ENCODE data around the gene SCTR. TPM values are rescaled to one million over a fixed set of nuclear protein-coding genes. Genes with fewer than 3 reads are reported as not detected.

The SCTR gene
- not detected in 2 replicates for polyA plus RNA-seq (2014; cell fraction: cytosol; rRNA removed)
- polyA plus RNA-seq (2014; cell fraction: nucleus; rRNA removed), result not detected in 2 replicates

- DNase-seq (ENCODE audit: low spot score), result no peak
These were observed at the start of gene SCTR for GRCh38 chr2:119523952-119524694. SCTR (minus strand) TSS chr2:119524483; CDS start chr2:119524226, 257 bp downstream.

- DNase-seq (ENCODE audit: low spot score), result no peak
These were observed 43.0 kb upstream of the SCTR start for GRCh38 chr2:119567292-119567691.

- DNase-seq (ENCODE audit: low spot score), result no peak
These were observed 41.2 kb upstream of the SCTR start for GRCh38 chr2:119565481-119565880.

GRCh38 chr2:119553687-119554344 is 29.5 kb upstream of the SCTR start:
- no peak for DNase-seq (ENCODE audit: low spot score)

- DNase-seq (ENCODE audit: low spot score), result no peak
These were observed 28.6 kb upstream of the SCTR start for GRCh38 chr2:119552902-119553301.

GRCh38 chr2:119550856-119551255 is 26.6 kb upstream of the SCTR start:
- no peak for DNase-seq (ENCODE audit: low spot score)

- DNase-seq (ENCODE audit: low spot score), result no peak
These were observed 26.1 kb upstream of the SCTR start for GRCh38 chr2:119550346-119550745.

GRCh38 chr2:119549241-119549640 is 25.0 kb upstream of the SCTR start:
- DNase-seq (ENCODE audit: low spot score), result no peak

- DNase-seq (ENCODE audit: low spot score), result no peak
These were observed 24.3 kb upstream of the SCTR start for GRCh38 chr2:119548516-119549120.

GRCh38 chr2:119546447-119546767 is 22.1 kb upstream of the SCTR start:
- no peak for DNase-seq (ENCODE audit: low spot score)

- no peak for DNase-seq (ENCODE audit: low spot score)
These were observed 21.6 kb upstream of the SCTR start for GRCh38 chr2:119545754-119546446.

- no peak for DNase-seq (ENCODE audit: low spot score)
These were observed 20.7 kb upstream of the SCTR start for GRCh38 chr2:119544939-119545475.

GRCh38 chr2:119544075-119544938 is 20.0 kb upstream of the SCTR start, which contains the start of gene CFAP221:
CFAP221 (plus strand) TSS chr2:119544449; CDS start chr2:119546132, 1,683 bp downstream.
- peak; percentile 49 for DNase-seq (ENCODE audit: low spot score)

- DNase-seq (ENCODE audit: low spot score), result no peak
These were observed 17.2 kb upstream of the SCTR start for GRCh38 chr2:119541476-119541875.

GRCh38 chr2:119537792-119538191 is 13.5 kb upstream of the SCTR start:
- DNase-seq (ENCODE audit: low spot score), result no peak

- DNase-seq (ENCODE audit: low spot score), result no peak
These were observed 12.4 kb upstream of the SCTR start for GRCh38 chr2:119536707-119537106.

GRCh38 chr2:119536211-119536610 is 11.9 kb upstream of the SCTR start:
- DNase-seq (ENCODE audit: low spot score), result no peak

GRCh38 chr2:119533560-119533959 is 9.3 kb upstream of the SCTR start:
- no peak for DNase-seq (ENCODE audit: low spot score)

- DNase-seq (ENCODE audit: low spot score), result no peak
These were observed 7.0 kb upstream of the SCTR start for GRCh38 chr2:119531292-119531691.

- no peak for DNase-seq (ENCODE audit: low spot score)
These were observed 3.7 kb upstream of the SCTR start for GRCh38 chr2:119527999-119528398.

- DNase-seq (ENCODE audit: low spot score), result no peak
These were observed 1.3 kb upstream of the SCTR start for GRCh38 chr2:119525614-119526013.

All from SK-N-DZ (cell line).